OCI-LY1 (cell line): ENCODE results near the gene RGS1.

Experiments used
- H2AFZ ChIP-seq: fragments of 200-600 bp; sonication (generic), shearing (Covaris generic); 2 replicates; pipeline ENCODE4 v1.6.0; 2014; ENCODE audit warnings: antibody characterized with exemption, mild to moderate bottlenecking, low read length
- H3F3A ChIP-seq: fragments of 200-600 bp; sonication (generic), shearing (Covaris generic); 2 replicates; pipeline ENCODE4 v1.6.0; 2014; ENCODE audit warnings: mild to moderate bottlenecking, antibody characterized with exemption, low read length, moderate library complexity; ENCODE audit not compliant: insufficient read depth
- H3K27ac ChIP-seq: fragments of 200-600 bp; sonication (generic); 2 replicates; pipeline ENCODE4 v1.5.1; 2014; ENCODE audit warnings: low read length, mixed run types, mild to moderate bottlenecking, low read depth; ENCODE audit not compliant: poor library complexity, severe bottlenecking
- H3K27me3 ChIP-seq: fragments of 200-600 bp; sonication (generic); 2 replicates; pipeline ENCODE4 v1.6.0; 2014; ENCODE audit warnings: antibody characterized with exemption, mild to moderate bottlenecking, low read length, moderate library complexity; ENCODE audit not compliant: insufficient read depth
- H3K36me3 ChIP-seq: fragments of 200-600 bp; sonication (generic); 2 replicates; pipeline ENCODE4 v1.6.1; 2014; ENCODE audit warnings: mild to moderate bottlenecking, antibody characterized with exemption, low read length, moderate library complexity, mixed read lengths; ENCODE audit not compliant: insufficient read depth
- H3K4me1 ChIP-seq: fragments of 200-600 bp; sonication (generic); 2 replicates; pipeline ENCODE4 v1.5.1; 2014; ENCODE audit warnings: mild to moderate bottlenecking, low read length, moderate library complexity; ENCODE audit not compliant: insufficient read depth, severe bottlenecking
- H3K4me2 ChIP-seq: fragments of 200-600 bp; sonication (generic), shearing (Covaris generic); 2 replicates; pipeline ENCODE4 v1.6.1; 2014; ENCODE audit warnings: low read length
- H3K4me3 ChIP-seq: fragments of 200-600 bp; sonication (generic); 2 replicates; pipeline ENCODE4 v1.5.1; 2014; ENCODE audit warnings: low read length, low read depth, mild to moderate bottlenecking, mixed read lengths; ENCODE audit not compliant: poor library complexity, severe bottlenecking
- H3K79me2 ChIP-seq: fragments of 200-600 bp; shearing (Covaris generic); 2 replicates; pipeline ENCODE4 v1.6.1; 2016; ENCODE audit warnings: mixed run types, low read length, mixed read lengths; ENCODE audit not compliant: insufficient read depth
- H3K9ac ChIP-seq: fragments of 200-600 bp; sonication (generic), shearing (Covaris generic); 2 replicates; pipeline ENCODE4 v1.6.1; 2014; ENCODE audit warnings: mild to moderate bottlenecking, low read length, mixed read lengths
- H3K9me2 ChIP-seq: fragments of 200-600 bp; sonication (generic), shearing (Covaris generic); 2 replicates; pipeline ENCODE4 v1.6.1; 2014; ENCODE audit warnings: low read depth, mild to moderate bottlenecking, low read length, mixed read lengths
- H3K9me3 ChIP-seq: fragments of 200-600 bp; shearing (Covaris generic); 2 replicates; pipeline ENCODE4 v1.6.1; 2014; ENCODE audit warnings: low read length, mixed read lengths
- H4K20me1 ChIP-seq: fragments of 200-600 bp; sonication (generic), shearing (Covaris generic); 2 replicates; pipeline ENCODE4 v1.6.0; 2016; ENCODE audit warnings: mild to moderate bottlenecking, low read length; ENCODE audit not compliant: insufficient read depth
- EZH2 ChIP-seq: fragments of 200-600 bp; sonication (generic), shearing (Covaris generic); IDR thresholded peaks from 2 replicates; pipeline ENCODE4 v1.8.0; 2017; ENCODE audit warnings: borderline replicate concordance, mixed run types, mild to moderate bottlenecking, antibody characterized with exemption, low read length, moderate library complexity, mixed read lengths
- TF ChIP-seq, protein P1 (sequence below): fragments of 200-600 bp; sonication (generic), shearing (Covaris generic); IDR thresholded peaks from 2 replicates; pipeline ENCODE4 v1.5.1; 2017; ENCODE audit warnings: mild to moderate bottlenecking, antibody characterized with exemption, low read length, moderate library complexity, mixed read lengths

Gene RGS1

DNA sequence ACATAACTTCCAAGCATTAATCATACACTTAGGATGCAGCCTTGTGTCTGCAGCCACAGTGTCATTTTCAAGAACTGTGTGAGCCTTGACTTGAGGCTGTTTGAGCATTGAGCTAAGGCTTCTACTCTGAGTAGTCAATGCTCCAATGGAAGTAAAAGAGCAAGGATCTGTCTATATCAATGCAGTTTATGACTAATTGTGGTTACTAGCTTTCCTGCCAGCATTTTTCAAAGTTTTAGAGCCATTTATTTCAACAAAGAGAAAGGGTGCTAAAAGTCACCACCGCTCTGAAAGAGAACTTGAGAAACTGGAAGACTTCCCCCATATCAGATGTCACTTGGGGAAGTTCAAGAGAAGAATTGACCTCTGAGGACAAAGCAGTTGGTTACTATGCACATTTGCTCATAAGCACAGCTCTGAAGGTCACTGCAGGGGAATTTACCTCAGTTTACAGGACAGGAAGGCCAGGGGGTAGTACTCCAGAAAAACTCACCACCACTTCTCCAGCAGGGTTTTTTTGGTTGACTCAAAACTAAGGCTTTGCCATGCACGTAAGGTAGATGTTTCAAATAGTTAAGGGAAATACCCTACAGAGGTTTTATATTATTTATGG lies 24.5 kb upstream of the RGS1 start:
- H3K79me2 ChIP-seq, result no peaks in the 10 kb centered on the region
- H3K4me3 ChIP-seq, result no peak overlapping the region
- H3K27ac ChIP-seq, result no peak overlapping the region

DNA sequence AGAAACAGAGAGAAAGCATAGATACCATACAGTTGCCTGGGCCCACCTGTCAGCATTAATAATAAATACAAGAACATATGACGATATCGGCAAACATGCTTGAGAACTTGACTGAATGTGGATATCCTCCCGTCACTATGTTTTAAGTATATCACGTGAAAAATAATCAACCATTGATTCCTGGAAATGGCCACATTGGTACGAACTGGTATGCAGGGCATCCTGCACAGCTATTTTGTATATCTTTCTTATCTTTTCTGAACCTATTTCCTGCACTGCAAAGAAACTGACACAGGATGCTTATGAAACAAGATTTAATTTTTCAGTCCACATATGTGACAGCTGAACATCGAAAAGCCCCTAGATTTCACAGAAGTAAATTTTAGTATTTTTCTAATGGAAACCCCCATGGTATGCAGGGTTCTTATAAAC lies 22.8 kb upstream of the RGS1 start:
- Histone ChIP-seq H3F3A (0 out of 2 replicates have a peak, but pooled peaks cover 3% of the 10 kb centered on the region), H3K4me1 (peaks cover 4% of the 10 kb centered on the region), H3K27ac (no peak overlapping the region), H3K79me2 (no peaks in the 10 kb centered on the region), H3K27me3 (no peaks in the 10 kb centered on the region), H2AFZ (no peak overlapping the region), H3K36me3 (no peaks in the 10 kb centered on the region), H3K9ac (no peak overlapping the region), H3K9me2 (no peaks in the 10 kb centered on the region), H3K4me2 (no peak overlapping the region), H4K20me1 (no peaks in the 10 kb centered on the region), H3K9me3 (no peaks in the 10 kb centered on the region), H3K4me3 (no peak overlapping the region)
- TF ChIP-seq, protein P1, sequence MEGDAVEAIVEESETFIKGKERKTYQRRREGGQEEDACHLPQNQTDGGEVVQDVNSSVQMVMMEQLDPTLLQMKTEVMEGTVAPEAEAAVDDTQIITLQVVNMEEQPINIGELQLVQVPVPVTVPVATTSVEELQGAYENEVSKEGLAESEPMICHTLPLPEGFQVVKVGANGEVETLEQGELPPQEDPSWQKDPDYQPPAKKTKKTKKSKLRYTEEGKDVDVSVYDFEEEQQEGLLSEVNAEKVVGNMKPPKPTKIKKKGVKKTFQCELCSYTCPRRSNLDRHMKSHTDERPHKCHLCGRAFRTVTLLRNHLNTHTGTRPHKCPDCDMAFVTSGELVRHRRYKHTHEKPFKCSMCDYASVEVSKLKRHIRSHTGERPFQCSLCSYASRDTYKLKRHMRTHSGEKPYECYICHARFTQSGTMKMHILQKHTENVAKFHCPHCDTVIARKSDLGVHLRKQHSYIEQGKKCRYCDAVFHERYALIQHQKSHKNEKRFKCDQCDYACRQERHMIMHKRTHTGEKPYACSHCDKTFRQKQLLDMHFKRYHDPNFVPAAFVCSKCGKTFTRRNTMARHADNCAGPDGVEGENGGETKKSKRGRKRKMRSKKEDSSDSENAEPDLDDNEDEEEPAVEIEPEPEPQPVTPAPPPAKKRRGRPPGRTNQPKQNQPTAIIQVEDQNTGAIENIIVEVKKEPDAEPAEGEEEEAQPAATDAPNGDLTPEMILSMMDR, result no peak
- no peak for TF ChIP-seq EZH2

More for the DNA sequence above, 24.5 kb upstream of the RGS1 start:
- H3K9me2 ChIP-seq, result no peaks in the 10 kb centered on the region
- H2AFZ ChIP-seq, result no peak overlapping the region
- no peaks in the 10 kb centered on the region for H3K9me3 ChIP-seq
- H3K9ac ChIP-seq, result no peak overlapping the region
- peaks cover 14% of the 10 kb centered on the region for H3K4me1 ChIP-seq
- no peak overlapping the region for H3K4me2 ChIP-seq
- no peak for TF ChIP-seq EZH2
- TF ChIP-seq, protein P1, result no peak
- H3F3A ChIP-seq, result 0 out of 2 replicates have a peak, but pooled peaks cover 2% of the 10 kb centered on the region
- no peaks in the 10 kb centered on the region for H4K20me1 ChIP-seq
- no peaks in the 10 kb centered on the region for H3K36me3 ChIP-seq
- no peaks in the 10 kb centered on the region for H3K27me3 ChIP-seq

DNA sequence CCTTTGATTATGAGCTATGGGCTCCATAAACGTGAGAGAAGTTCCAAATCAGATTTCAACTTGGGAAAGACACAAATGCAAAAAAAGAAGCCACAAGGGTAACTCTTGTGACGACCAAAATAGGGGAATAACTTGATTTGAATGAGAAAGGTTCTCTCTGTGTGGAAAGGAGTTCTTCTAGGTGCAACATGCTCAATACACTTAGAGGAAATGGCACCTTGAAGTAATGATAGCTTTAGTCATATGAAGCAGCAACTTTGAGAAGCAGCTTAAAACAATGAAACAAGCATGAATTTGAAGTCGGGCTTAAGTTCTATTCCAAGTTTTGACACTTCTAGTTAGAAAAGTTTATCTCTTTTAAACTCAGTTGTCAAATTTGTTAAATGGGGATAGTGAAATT lies 21.8 kb upstream of the RGS1 start:
- Histone ChIP-seq H3K79me2 (no peaks in the 10 kb centered on the region), H3K36me3 (no peaks in the 10 kb centered on the region), H4K20me1 (no peaks in the 10 kb centered on the region), H3K4me1 (peaks cover 4% of the 10 kb centered on the region), H3F3A (0 out of 2 replicates have a peak, but pooled peaks cover 3% of the 10 kb centered on the region), H3K4me3 (no peak overlapping the region), H3K9ac (no peak overlapping the region), H3K4me2 (no peak overlapping the region), H3K27ac (no peak overlapping the region), H3K9me3 (no peaks in the 10 kb centered on the region), H3K9me2 (no peaks in the 10 kb centered on the region), H2AFZ (no peak overlapping the region), H3K27me3 (no peaks in the 10 kb centered on the region)
- TF ChIP-seq, protein P1, result no peak
- TF ChIP-seq EZH2, result no peak
